ENCODE results near the gene ERBB3. TPM values are rescaled to one million over a fixed set of nuclear protein-coding genes. Genes with fewer than 3 reads are reported as not detected.
"Not testable (repeated sequence)": the region's sequence is repeated elsewhere in the genome, so short reads cannot be mapped to it uniquely, and the experiment has no call there.

The ERBB3 gene
- 1.3 and 2.5 TPM in 2 replicates for total RNA-seq

DNA sequence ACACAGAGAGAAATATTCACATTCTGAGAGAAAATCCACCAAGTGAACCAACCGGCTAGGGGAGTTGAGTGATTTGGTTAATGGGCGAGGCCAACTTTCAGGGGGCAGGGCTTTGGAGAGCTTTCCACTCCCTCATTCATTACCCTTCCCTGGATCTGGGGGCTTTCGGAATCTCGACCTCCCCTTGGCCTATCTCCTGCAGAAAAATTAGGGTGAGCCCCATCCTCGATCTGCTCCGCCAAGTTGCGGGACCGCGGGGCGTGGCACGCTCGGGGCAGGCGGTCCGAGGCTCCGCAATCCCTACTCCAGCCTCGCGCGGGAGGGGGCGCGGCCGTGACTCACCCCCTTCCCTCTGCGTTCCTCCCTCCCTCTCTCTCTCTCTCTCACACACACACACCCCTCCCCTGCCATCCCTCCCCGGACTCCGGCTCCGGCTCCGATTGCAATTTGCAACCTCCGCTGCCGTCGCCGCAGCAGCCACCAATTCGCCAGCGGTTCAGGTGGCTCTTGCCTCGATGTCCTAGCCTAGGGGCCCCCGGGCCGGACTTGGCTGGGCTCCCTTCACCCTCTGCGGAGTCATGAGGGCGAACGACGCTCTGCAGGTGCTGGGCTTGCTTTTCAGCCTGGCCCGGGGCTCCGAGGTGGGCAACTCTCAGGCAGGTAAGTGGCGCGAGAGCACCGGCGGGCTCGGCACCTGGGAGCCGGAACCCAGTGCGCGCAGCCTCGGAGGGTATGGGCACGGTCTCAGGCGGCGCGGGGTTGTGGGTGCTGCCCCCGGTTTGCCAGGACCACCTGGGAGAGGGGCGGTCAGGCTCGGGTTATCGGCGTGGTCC is at the start of gene ERBB3:
ERBB3 (plus strand) TSS at position 443 of the 833 bp plus-strand sequence; CDS start at position 579, 136 bp downstream.
- intact Hi-C loops (cut with micrococcal nuclease) = loop anchor here (1.0 kb wide), 4 partner anchors 24 to 48 kb away; partner anchors contain the start of genes ESYT1, PA2G4 and RPL41

DNA sequence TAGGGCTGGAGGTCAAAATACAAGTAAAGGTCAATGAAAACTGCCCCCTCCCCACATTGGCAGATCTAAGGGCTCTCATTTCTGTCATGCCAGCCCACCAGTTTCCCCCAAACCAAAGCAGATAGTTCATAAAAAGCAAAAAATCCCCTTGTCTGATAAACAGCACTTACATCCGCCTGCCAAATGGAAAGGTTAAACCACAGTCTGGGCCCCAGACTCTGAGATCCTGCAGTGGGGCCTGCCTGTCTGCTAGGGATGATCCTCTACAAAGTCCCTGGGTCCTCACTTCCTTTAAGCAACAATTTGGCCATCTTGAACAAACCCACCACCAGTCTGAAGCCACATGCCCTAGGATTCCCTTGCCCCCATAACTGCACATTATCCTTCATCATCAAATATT is 48.0 kb upstream of the ERBB3 start:
- intact Hi-C loops (cut with micrococcal nuclease) = no loop called here

DNA sequence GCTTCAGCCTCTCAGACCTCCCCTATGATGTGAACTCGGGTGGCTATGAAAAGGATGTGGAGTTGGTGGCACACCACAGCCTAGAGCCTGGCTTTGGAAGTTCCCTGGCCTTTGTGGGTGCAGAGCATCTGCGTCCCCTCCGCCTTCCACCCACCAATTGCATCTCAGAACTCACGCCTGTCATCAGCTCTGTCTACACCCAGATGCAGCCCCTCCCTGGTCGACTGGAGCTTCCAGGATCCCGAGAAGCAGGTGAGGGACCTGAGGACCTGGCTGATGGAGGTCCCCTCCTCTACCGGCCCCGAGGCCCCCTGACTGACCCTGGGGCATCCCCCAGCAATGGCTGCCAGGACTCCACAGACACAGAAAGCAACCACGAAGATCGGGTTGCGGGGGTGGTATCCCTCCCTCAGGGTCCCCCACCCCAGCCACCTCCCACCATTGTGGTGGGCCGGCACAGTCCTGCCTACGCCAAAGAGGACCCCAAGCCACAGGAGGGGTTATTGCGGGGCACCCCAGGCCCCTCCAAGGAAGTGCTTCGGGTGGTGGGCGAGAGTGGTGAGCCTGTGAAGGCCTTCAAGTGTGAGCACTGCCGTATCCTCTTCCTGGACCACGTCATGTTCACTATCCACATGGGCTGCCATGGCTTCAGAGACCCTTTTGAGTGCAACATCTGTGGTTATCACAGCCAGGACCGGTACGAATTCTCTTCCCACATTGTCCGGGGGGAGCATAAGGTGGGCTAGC is 45.2 kb upstream of the ERBB3 start:
- intact Hi-C loops (cut with micrococcal nuclease) = no loop called here

DNA sequence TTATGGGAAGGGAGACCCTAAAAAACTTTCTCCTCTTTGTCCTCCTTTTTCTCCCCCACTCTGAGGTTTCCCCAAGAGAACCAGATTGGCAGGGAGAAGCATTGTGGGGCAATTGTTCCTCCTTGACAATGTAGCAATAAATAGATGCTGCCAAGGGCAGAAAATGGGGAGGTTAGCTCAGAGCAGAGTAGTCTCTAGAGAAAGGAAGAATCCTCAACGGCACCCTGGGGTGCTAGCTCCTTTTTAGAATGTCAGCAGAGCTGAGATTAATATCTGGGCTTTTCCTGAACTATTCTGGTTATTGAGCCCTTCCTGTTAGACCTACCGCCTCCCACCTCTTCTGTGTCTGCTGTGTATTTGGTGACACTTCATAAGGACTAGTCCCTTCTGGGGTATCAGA is 42.8 kb upstream of the ERBB3 start:
- intact Hi-C loops (cut with micrococcal nuclease) = no loop called here

DNA sequence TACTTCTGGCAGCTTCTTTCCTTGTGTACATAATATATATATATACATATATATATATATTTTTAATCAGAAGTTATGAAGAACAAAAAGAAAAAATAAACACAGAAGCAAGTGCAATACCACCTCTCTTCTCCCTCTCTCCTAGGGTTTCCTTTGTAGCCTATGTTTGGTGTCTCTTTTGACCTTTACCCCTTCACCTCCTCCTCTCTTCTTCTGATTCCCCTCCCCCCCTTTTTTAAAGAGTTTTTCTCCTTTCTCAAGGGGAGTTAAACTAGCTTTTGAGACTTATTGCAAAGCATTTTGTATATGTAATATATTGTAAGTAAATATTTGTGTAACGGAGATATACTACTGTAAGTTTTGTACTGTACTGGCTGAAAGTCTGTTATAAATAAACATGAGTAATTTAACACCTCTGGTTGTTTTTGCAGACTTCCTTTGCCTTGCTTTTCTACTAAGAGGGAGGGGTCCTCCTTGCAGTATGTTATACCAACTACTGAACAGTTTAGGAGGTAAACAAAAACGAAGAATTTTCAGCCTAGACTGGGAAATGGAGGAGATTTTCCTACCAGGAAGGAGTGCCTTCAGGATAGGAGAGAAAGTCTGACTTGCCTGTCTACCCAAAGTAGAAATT is 41.8 kb upstream of the ERBB3 start:
- intact Hi-C loops (cut with micrococcal nuclease) = no loop called here

DNA sequence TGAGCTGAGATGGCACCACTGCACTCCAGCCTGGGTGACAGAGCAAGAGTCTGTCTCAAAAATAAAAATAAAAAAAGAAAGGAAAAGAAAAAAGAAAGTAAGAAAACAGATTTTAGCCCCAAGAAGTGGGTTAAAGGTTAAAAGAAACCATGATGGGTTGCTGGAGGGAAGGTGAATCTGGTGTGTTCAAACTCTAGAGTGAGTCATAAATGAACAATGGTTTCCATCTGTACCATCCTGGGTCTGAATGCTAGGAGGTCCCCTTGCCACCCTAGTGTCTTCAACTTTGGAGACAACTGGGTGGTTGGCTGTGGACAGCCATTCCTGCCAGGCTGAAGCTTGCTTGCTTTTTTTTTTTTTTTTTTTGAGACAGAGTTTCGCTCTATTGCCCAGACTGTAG is 39.8 kb upstream of the ERBB3 start:
- intact Hi-C loops (cut with micrococcal nuclease) = loop anchor here (2.0 to 5.0 kb wide), 4 partner anchors 19 to 427 kb away; partner anchors contain the start of genes ANKRD52, IKZF4, PYM1 and SPRYD4

DNA sequence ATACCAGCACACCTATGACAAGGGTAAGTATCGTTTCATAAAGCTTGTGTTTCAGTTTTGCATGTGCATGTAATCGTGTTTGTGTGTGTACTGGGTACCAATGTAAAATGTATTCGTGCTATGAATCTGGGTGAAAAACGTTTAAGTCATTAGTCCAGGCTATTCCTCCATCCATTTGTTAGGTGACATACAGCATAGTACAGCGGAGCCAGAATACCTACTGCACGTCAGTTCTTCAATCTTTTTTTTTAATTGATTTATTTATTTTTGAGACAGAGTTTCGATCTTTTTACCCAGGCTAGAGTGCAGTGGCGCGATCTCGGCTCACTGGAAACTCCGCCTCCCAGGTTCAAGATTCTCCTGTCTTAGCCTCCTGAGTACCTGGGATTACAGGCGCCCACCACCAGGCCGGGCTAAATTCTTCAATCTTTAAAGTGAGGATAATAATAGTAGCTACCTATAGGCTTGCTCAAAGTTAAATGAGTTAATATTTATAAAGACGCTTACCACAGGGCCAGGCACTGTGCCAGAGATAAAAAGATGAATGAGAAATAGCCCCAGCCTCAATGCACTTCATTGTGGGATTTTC is 38.9 kb upstream of the ERBB3 start:
- intact Hi-C loops (cut with micrococcal nuclease) = loop anchor here (1.0 to 5.0 kb wide), 19 partner anchors 12 to 647 kb away; partner anchors contain the start of genes ANKRD52, CS, DNAJC14 and IKZF4

DNA sequence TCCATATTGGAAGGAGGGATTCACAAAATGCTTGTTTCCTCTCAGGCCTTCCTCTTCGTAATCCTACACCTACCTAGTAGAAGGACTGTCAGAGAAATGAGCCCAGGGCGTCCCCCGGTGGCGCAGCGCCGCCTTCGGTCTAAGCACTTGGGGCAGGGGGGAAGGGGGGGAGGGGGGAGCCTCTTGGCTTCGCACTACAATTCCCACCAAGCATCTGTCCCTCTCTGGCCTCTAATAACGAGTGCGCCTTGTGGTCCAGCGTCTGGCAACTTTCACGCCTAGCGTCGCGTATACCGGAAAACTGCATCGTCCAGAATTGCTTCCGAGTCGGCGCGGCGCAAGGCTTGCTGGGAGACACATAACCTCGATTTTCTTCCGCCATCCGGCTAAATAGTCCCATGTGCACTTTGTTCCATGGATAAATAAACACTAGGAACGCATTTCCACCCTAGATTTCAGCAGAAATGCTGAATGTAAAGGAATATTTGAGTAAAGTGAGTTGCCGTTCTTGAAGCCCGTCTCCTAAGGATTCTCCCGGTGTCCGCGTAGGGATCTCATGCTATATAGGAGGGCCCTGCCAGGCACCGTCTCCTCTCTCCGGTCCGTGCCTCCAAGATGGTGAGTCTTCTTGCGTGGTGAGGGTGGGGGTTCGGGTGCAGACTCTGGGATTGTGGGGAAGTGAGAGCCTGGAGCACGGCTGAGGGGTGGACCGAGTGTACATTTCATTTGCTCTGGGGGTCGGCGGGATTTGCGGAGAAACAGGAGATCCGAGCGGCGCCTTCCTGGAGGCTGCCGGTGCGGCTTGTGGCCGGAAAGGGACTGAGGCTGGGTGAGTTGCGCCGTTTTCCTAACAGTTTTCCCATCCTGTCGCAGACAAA is 38.2 kb upstream of the ERBB3 start, which contains the start of gene RPS26:
RPS26 (plus strand) TSS at position 367 of the 878 bp plus-strand sequence; CDS start at position 616, 249 bp downstream.
- intact Hi-C loops (cut with micrococcal nuclease) = loop anchor here (1.0 to 5.0 kb wide), 19 partner anchors 12 to 647 kb away; partner anchors contain the start of genes ANKRD52, CS, DNAJC14 and IKZF4

DNA sequence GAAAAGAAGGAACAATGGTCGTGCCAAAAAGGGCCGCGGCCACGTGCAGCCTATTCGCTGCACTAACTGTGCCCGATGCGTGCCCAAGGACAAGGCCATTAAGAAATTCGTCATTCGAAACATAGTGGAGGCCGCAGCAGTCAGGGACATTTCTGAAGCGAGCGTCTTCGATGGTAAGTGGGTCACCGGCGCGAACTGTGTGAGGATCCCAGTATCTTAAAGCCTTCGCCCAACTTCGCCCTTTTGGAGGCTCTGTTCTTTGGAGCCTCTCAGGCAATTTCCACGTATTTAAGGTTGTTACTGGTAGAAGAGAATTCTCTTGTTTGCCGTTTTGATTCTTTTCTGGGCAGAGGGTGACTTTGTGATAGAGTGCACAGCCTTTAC is 37.5 kb upstream of the ERBB3 start:
- intact Hi-C loops (cut with micrococcal nuclease) = loop anchor here (5.0 kb wide), 1 partner anchor 425 kb away; the partner anchor contains the start of gene SPRYD4

DNA sequence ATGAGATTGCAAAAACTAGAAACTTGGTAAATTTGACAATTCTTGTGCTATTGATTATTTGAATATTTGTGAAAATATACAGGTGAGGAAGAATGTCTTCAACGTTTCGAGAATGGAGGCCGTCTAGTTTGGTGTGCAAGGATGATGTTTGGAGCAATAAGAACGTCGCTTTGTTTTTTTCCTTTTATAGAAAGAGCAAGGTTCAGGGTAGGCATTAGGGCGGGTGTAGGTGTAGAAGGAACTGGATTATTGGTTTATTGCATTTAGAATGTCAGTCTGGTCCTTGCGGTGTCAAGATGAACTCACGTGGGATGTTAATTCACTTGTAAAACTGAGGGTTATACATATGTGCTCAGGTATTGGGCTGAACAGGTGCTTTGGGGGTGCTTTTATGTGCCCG is 37.1 kb upstream of the ERBB3 start:
- intact Hi-C loops (cut with micrococcal nuclease) = loop anchor here (5.0 kb wide), 1 partner anchor 424 kb away; the partner anchor contains the start of gene SPRYD4

DNA sequence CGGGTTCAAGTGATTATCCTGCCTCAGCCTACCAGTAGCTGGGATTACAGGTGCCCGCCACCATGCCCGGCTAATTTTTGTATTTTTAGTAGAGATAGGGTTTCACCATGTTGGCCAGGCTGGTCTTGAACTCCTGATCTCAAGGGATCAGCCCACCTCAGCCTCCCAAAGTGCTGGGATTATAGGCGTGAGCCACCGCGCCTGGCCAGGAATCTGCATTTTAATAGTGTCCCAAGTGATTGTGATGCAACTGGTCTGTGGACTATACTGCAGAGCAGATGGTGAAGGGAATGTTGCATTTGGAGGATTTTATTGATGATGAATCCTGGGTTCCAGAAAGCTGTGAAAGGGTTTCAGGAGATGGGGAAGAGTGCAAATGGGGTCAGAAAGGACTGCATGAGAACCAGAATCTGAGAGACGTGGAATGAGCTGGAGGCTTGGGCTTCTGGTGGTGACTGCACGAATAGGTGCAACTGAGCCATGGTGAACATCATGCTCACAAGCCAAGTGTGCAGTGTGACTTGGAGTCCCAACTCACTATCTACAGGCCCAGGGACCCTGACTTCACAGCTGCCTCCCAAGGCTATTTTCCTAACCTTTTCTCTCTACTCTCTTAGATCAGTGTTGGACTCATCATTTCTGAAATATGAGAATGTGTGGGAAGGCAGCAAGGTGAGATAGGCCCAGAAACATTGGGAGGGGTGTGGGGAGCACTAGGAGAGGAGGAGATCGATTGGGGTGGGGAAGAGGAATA is 33.8 kb upstream of the ERBB3 start:
- intact Hi-C loops (cut with micrococcal nuclease) = loop anchor here (2.0 kb wide), 1 partner anchor 315 kb away; the partner anchor contains the start of gene STAT2

DNA sequence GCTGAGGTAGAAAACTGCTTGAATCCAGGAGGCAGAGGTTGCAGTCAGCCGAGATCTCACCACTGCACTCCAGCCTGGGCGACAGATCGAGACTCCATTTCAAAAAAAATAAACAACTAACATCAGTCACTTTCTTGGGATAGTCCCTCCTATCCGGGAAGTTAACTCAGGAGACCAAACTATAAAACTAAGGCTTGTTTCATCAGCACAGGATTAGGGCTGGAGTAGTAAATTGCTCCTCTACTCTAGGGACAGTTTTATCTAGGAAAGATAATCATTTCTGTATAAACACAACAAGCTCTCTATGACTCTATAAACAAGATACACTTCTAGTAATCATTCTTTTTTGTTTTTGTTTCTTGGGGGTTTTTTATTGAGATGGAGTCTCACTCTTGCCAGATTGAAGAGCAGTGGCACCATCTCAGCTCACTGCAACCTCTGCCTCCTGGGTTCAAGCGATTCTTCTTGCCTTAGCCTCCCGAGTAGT is 26.5 kb upstream of the ERBB3 start:
- intact Hi-C loops (cut with micrococcal nuclease) = no loop called here

DNA sequence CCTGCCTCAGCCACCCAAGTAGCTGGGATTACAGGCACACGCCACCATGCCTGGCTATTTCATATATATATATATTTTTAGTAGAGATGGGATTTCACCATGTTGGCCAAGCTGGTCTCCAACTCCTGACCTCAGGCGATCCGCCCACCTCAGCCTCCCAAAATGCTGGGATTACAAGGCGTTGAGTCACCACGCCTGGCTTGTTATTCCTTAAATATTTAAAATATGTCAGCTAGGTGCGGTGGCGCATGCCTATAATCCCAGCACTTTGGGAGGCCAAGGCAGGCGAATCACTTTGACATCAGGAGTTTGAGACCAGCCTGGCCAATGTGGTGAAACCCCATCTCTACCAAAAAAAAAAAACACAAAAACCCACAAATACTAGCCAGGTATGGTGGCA is 20.0 kb upstream of the ERBB3 start:
- intact Hi-C loops (cut with micrococcal nuclease) = not testable (repeated sequence)

DNA sequence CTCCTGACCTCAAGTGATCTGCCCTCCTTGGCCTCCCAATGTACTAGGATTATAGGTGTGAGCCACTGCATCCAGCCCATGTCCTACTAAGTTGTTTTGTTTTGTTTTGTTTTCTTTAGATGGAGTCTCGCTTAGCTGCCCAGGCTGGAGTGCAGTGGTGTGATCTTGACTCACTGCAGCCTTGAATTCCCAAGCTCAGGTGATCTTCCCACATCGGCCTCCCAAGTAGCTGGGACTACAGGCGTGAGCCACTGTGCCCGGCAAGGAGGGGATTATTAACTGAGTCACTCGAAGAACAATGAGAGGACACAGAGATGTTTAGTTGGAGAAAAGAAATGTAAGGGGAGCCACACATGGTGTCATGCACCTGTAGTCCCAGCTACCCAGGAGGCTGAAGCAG is 18.0 kb upstream of the ERBB3 start:
- intact Hi-C loops (cut with micrococcal nuclease) = no loop called here

DNA sequence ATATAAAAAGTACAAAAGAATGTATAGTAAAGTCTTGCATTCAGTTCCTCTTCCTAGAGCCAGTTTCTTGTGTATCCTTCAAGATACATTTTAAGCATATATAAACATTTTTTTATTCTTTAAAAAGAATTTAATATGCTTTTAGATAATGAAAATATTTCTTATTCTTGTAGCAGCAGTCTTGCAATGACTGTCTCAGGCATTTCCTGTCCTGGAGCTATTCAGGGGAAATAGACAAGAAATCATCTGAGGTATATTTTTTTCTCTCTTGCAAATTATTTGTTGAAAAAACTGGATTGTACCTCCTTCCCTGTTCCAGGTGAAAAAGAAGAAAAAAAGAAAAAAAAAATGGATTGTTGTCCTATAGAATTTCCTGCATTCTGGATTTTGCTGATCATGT is 17.0 kb upstream of the ERBB3 start:
- intact Hi-C loops (cut with micrococcal nuclease) = no loop called here

DNA sequence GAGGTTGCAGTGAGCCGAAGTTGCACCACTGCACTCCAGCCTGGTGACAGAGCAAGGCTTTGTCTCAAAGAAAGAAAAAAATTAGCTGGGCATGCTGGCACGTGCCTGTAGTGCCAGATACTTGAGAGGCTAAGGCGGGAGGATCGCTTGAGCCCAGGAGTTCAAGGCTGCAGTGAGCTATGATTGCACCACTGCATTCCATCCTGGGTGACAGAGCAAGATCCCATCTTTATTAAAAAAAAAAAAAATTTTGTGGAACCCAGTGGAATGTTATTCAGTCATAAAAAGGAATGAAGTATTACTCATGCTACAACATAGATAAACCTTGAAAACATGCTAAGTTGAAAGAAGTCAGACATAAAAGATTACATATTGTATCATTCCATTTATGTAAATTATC is 8.3 kb upstream of the ERBB3 start:
- intact Hi-C loops (cut with micrococcal nuclease) = no loop called here

DNA sequence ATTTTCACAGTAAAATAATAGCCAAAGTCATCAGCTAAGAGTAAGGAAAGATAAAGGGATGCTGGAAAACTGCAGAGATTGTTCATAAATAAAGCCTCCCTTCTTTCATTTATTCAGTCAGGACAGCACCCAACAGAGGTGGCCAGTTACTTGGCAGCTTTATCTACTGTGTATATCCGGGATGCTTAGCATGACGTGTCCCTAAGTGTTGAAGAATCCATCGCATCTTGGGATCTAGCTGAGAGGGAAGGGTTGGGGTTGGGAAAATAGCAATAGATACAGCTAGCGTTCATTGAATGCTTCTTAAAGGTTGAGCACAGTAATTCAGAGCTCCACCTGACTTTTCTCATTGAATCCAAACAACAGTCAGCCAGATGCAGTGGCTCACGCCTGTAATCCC is 5.6 kb upstream of the ERBB3 start:
- intact Hi-C loops (cut with micrococcal nuclease) = no loop called here

DNA sequence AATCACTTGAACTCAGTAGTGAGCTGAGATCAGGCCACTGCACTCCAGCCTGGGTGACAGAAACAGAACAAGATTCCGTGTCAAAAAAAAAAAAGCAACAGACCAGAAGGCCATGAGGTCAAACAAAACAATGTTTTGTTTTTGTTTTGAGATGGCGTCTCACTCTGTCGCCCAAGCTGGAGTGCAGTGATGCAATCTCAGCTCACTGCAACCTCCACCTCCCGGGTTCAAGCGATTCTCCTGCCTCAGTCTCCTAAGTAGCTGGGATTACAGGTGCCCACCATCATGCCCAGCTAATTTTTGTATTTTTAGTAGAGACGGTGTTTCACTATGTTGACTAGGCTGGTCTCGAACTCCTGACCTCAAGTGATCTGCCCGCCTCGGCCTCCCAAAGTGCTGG is 2.0 kb upstream of the ERBB3 start:
- intact Hi-C loops (cut with micrococcal nuclease) = not testable (repeated sequence)

DNA sequence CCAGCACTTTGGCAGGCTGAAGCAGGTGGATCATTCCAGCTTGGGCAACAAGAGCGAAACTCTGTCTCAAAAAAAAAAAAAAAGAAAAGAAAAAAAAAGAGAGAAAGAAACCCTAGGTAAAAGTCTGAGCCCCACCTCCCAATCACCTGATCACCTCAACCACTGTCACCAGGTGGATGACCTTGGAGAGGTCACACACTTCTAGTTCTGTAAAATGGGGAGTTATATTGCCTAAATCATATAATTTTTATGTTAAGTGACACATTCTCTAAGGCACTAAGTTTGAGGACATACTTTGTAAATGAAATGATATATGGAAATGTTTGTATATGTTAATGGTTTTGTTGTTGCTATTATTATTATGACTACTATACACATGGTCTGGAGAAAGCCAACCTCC is 1.5 kb upstream of the ERBB3 start:
- intact Hi-C loops (cut with micrococcal nuclease) = no loop called here

Measured in T-helper 1 cell treated with Interleukin-12 subunit alpha and Interleukin-12 subunit beta and Interleukin-4 antibody, amounts not matched to agents 30 ng/mL and 1 ng/mL, for 36 hours (primary cell).